IPS-15b (cell line): Measurements from ENCODE around the gene UNC5C.

Source experiments
- H3K27me3 ChIP-seq: one replicate; pipeline ENCODE4 v1.6.1; 2013; ENCODE audit warnings: low read length; ENCODE audit not compliant: control insufficient read depth, insufficient read depth
- H3K36me3 ChIP-seq: one replicate; pipeline ENCODE4 v1.6.1; 2013; ENCODE audit warnings: low read length; ENCODE audit not compliant: control insufficient read depth, insufficient read depth
- H3K4me1 ChIP-seq: one replicate; pipeline ENCODE4 v1.6.1; 2013; ENCODE audit warnings: mild to moderate bottlenecking, low read length; ENCODE audit not compliant: control insufficient read depth, insufficient read depth
- H3K4me3 ChIP-seq: one replicate; pipeline ENCODE4 v1.5.1; 2013; ENCODE audit warnings: low read depth, low read length
- H3K9ac ChIP-seq: one replicate; pipeline ENCODE4 v1.6.1; 2013; ENCODE audit warnings: low read depth, mild to moderate bottlenecking, low read length
- H3K9me3 ChIP-seq: one replicate; pipeline ENCODE4 v1.6.1; 2013; ENCODE audit warnings: mild to moderate bottlenecking, low read length; ENCODE audit not compliant: control insufficient read depth, insufficient read depth

Gene UNC5C

DNA sequence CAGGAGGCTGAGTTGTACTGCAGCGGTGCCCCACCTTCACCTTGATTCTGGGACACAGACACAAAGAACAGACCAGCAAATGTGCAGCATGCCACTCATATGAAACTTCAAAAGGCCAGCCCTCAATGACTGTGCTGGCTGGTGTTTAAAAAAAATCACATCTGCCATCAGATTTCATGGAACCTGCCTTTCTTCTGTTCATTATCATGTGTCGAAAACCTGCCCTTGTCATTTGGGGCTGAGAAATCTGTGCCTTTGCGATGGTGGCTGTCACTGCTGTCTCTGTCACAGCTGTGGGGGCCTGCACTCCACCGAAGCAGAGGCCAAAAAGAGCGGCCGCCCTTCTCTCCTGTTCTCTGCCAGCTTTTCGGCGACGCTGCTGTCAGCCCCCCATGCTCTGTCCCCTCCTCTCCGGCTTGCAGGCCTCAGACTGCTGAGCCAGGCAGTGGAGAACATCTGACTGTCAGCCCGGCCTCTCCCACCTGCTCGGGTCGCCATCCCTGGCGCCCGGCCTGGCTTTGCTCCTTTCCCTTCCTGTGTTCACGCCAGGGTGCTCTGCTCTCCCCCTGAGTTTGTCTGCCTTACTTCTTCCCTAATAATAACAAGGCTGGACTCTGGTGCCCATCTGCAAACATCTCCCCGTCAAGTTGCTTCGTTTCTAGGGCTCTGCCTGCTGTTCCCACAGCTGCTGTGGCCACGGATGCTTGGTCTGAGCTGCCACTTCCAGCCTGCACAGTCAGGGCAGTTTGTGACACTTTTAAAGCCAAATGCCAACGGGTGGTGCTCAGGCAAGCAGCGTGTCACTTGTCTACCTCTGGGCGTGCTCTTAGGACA, 355.2 kb downstream of the UNC5C start:
- H3K4me3 ChIP-seq: no peak overlapping the region
- no peaks in the 10 kb centered on the region for H3K27me3 ChIP-seq
- no peaks in the 10 kb centered on the region for H3K9me3 ChIP-seq
- no peaks in the 10 kb centered on the region for H3K4me1 ChIP-seq
- no peaks in the 10 kb centered on the region for H3K36me3 ChIP-seq
- no peak overlapping the region for H3K9ac ChIP-seq

- Histone ChIP-seq H3K9ac (no peak overlapping the region), H3K4me3 (no peak overlapping the region), H3K27me3 (no peaks in the 10 kb centered on the region), H3K9me3 (no peaks in the 10 kb centered on the region), H3K36me3 (no peaks in the 10 kb centered on the region), H3K4me1 (no peaks in the 10 kb centered on the region)
Observed at GRCh38 chr4:95191537-95191936, 357.2 kb downstream of the UNC5C start.

DNA sequence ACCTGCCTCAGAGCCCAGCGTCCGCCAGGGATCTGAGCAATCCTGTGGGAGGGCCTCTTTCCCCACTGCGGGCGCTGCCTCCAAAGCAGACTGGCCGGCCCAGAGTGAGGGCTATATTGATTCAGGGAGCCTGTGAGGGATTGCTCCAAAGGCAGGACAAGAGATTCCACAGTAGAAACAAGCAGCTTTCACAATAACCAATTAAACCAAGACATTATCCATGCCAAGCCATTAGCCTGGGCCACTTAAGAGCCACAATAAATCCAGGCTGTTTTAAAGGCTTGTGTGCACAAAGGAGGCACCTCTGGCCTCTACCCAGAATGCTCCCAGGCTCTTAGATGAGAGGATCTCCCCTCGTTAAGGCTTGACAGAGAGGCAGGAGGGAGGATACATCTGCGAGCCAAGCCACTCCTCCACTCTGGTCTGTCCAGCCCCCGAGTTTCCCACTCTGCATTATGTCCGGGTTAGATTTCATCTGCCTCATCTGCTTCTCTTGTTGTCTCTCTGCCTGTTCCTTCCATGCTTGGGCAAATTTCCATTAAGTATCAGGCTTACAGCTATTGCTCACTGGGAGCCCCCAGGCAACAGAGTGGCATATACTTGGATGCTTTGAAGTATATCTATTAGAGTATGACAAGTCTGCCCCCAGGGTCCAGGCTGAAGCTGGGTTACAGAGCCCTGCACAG, 357.9 kb downstream of the UNC5C start:
- Histone ChIP-seq H3K9ac (no peak overlapping the region), H3K4me1 (no peaks in the 10 kb centered on the region), H3K9me3 (no peaks in the 10 kb centered on the region), H3K4me3 (no peak overlapping the region), H3K36me3 (no peaks in the 10 kb centered on the region), H3K27me3 (no peaks in the 10 kb centered on the region)

- H3K4me1 ChIP-seq: no peaks in the 10 kb centered on the region
- H3K36me3 ChIP-seq: no peaks in the 10 kb centered on the region
- no peaks in the 10 kb centered on the region for H3K9me3 ChIP-seq
- H3K27me3 ChIP-seq: no peaks in the 10 kb centered on the region
- H3K9ac ChIP-seq: no peak overlapping the region
- no peak overlapping the region for H3K4me3 ChIP-seq
Observed at GRCh38 chr4:95188701-95189370, 359.9 kb downstream of the UNC5C start.

DNA sequence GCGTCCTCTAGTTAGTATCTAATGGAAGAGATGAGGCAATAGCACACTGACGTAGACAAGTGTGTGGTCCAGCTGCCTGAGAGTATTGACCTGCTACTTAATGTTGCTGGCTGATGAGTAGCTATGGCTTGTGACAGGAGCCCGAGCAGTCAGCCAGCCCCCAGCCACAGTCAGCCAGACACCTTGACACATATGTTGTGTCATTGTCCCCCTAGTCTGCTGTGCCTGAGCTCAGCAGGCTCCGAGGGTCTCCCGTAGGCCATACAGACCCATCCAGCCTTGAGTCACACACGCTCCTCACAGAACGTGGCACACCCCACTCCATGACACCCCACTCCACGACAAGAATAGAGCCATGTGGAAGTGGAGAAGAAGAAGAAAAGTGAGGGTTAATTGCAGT, 362.1 kb downstream of the UNC5C start:
- Histone ChIP-seq H3K4me1 (no peaks in the 10 kb centered on the region), H3K9me3 (no peaks in the 10 kb centered on the region), H3K9ac (no peak overlapping the region), H3K36me3 (no peaks in the 10 kb centered on the region), H3K27me3 (no peaks in the 10 kb centered on the region), H3K4me3 (no peak overlapping the region)

- H3K4me3 ChIP-seq: no peak overlapping the region
- no peak overlapping the region for H3K9ac ChIP-seq
- no peaks in the 10 kb centered on the region for H3K36me3 ChIP-seq
Observed at GRCh38 chr4:95183656-95184408, 364.9 kb downstream of the UNC5C start.

GRCh38 chr4:95181996-95182306, 366.8 kb downstream of the UNC5C start:
- no peaks in the 10 kb centered on the region for H3K4me1 ChIP-seq
- H3K4me3 ChIP-seq: no peak overlapping the region
- H3K27me3 ChIP-seq: no peaks in the 10 kb centered on the region
- no peak overlapping the region for H3K9ac ChIP-seq
- H3K36me3 ChIP-seq: no peaks in the 10 kb centered on the region
- no peaks in the 10 kb centered on the region for H3K9me3 ChIP-seq

More at GRCh38 chr4:95183656-95184408, 364.9 kb downstream of the UNC5C start:
- no peaks in the 10 kb centered on the region for H3K4me1 ChIP-seq
- no peaks in the 10 kb centered on the region for H3K9me3 ChIP-seq
- no peaks in the 10 kb centered on the region for H3K27me3 ChIP-seq

DNA sequence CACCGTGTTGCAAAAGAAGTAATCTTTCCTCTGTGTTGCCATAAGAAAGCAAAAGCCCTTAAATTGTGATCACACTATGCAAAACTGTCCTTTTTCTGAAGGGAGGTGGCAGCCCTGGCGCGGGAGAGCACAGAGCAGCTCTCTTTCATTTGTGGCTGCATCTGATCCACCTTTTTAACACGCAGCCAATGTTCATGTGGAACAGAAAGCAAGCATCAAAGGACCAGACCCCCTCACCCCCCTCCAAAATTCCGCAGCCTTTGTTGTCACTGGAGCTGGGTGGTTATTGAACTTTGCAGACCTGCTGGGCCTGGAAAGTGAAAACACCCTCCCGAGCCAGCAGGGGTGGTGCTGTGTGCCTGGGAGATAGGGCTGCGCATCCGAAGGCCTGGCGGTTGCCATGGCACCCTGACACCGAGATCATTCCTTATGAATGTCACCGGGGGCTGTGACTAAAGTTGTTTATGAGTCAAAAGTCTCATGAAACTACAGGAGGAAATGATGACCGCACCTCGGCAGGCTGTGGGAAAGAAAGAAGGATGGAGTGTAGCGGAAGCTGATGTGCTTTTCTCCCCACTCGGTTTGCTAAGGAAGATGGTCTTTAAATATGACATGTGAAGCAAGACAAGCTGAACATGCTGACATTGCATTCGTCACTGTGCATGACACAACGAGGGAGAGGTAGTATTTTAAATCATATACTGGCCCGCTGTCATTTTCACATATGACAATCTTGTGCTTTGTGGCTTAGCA, 367.4 kb downstream of the UNC5C start:
- Histone ChIP-seq H3K4me3 (peak overlapping the region; percentile 30), H3K36me3 (no peaks in the 10 kb centered on the region), H3K9me3 (no peaks in the 10 kb centered on the region), H3K27me3 (no peaks in the 10 kb centered on the region), H3K9ac (no peak overlapping the region), H3K4me1 (no peaks in the 10 kb centered on the region)

DNA sequence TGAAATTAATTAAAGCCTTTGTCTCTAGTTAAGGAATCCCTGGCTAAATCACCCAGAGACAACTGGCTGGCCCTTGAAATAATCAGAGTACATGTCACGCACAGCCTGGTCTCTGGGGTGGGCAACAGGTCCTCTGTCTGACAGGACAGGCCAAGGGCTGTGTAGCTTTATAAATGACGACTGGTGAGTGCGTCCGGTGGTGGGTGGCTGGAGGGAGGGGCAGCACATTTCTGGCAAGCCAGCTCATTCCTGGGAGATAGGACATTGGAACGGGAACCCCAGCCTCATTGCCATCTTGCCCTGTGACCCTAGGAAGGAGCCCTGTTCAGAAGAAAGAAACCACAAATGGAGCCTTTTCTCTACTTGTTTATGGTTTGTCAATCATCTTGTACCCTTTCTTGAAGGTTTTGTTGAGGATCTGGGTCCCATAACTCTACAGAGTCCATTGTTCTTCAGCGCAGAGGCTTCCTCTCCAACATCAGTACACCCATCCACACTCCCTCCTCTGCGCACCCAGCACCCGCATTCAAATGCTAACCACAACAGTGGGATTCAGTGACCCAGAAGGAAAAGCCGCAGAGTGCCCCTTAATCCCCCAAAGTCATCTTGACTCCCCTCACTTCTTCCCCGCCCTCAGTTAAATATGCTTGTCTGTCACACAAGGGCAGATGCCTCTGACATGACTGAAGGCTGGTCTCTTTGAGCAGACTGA, 368.1 kb downstream of the UNC5C start:
- Histone ChIP-seq H3K36me3 (no peaks in the 10 kb centered on the region), H3K4me1 (no peaks in the 10 kb centered on the region), H3K27me3 (no peaks in the 10 kb centered on the region), H3K9ac (no peak overlapping the region), H3K9me3 (no peaks in the 10 kb centered on the region), H3K4me3 (peak overlapping the region; percentile 30)

DNA sequence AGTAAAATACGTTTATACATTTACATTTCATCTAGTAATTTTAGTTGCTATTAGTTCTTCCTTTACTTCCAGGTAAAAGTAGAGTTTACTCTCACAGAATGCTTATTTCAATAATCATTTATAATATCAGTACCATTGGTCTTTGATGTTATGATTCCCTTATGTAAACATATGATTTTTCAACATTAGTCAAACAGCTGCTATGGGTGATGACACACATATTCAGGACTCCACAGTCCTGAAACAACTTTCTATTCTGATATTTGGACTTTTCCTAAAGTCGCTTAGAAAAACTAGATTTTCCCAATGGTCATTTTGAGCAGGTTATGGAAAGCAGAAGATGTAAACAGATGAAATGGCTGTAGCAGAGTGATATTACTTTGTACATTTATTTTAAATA, 369.8 kb downstream of the UNC5C start:
- Histone ChIP-seq H3K4me1 (no peaks in the 10 kb centered on the region), H3K9me3 (no peaks in the 10 kb centered on the region), H3K9ac (no peak overlapping the region)

More for the DNA sequence above, 369.8 kb downstream of the UNC5C start:
- Histone ChIP-seq H3K27me3 (no peaks in the 10 kb centered on the region), H3K4me3 (no peak overlapping the region), H3K36me3 (no peaks in the 10 kb centered on the region)
